SJSA1 (cell line): ENCODE data around the gene ATG5. TPM values are rescaled to one million over a fixed set of nuclear protein-coding genes. Genes with fewer than 3 reads are reported as not detected.
A peak's percentile ranks its signal among the peaks of the same experiment; 100 is the strongest.

Experiments
- DNase-seq, 2 experiments: peaks; one replicate each; pipeline ENCODE4 v3.0.0-alpha.2; 2015 to 2020; ENCODE audit warnings: low spot score in 2 of 2, low read depth in 1 of 2
- H3K27ac ChIP-seq: fragments of 250-450 bp; sonication (Bioruptor Pico); 2 replicates; pipeline ENCODE4 v1.5.1; 2020; ENCODE audit warnings: mild to moderate bottlenecking, moderate library complexity
- H3K27me3 ChIP-seq: fragments of 250-450 bp; sonication (Bioruptor Pico); replicated peaks from 2 replicates; pipeline ENCODE4 v1.5.1; 2020; ENCODE audit warnings: mild to moderate bottlenecking, moderate library complexity
- H3K36me3 ChIP-seq: fragments of 250-450 bp; sonication (Bioruptor Pico); 2 replicates; pipeline ENCODE4 v1.5.1; 2020; ENCODE audit warnings: mild to moderate bottlenecking
- H3K4me1 ChIP-seq: fragments of 250-450 bp; sonication (Bioruptor Pico); replicated peaks from 2 replicates; pipeline ENCODE4 v1.6.1; 2021; ENCODE audit warnings: mild to moderate bottlenecking
- H3K4me3 ChIP-seq: fragments of 250-450 bp; sonication (Bioruptor Pico); 2 replicates; pipeline ENCODE4 v1.5.1; 2020; ENCODE audit warnings: mild to moderate bottlenecking
- H3K9me3 ChIP-seq: fragments of 250-450 bp; sonication (Bioruptor Pico); replicated peaks from 2 replicates; pipeline ENCODE4 v1.5.1; 2020; ENCODE audit warnings: mild to moderate bottlenecking
- total RNA-seq: library from RNA; depleted of rRNA; stranded (reverse); fragments of >200 nt; shearing (Covaris generic); gene quantifications from 2 replicates; pipeline ENCODE4 v1.2.3, GENCODE V29; 2014; rRNA removed

Gene ATG5
- total RNA-seq, 1 experiment from 2014 or later, result 68.7 TPM

- Histone ChIP-seq H3K27me3 (no peaks in the 10 kb centered on the region), H3K36me3 (no peaks in the 10 kb centered on the region), H3K27ac (peak overlapping the region; percentile 64; the same call in 1 of the 2 replicates), H3K4me3 (no peak overlapping the region), H3K9me3 (peaks cover 3% of the 10 kb centered on the region; the same call in 1 of the 2 replicates), H3K4me1 (peaks cover 19% of the 10 kb centered on the region)
- no peak for DNase-seq
Observed at GRCh38 chr6:106135911-106136571, 189.5 kb downstream of the ATG5 start.

GRCh38 chr6:106134906-106135634 lies 190.5 kb downstream of the ATG5 start:
- no peak overlapping the region for H3K4me3 ChIP-seq
- H3K9me3 ChIP-seq, result peaks cover 3% of the 10 kb centered on the region; the same call in 1 of the 2 replicates
- H3K27ac ChIP-seq, result peak overlapping the region; percentile 64
- H3K4me1 ChIP-seq, result peaks cover 23% of the 10 kb centered on the region
- peak; percentile 65 to 80 for DNase-seq
- H3K36me3 ChIP-seq, result no peaks in the 10 kb centered on the region
- no peaks in the 10 kb centered on the region for H3K27me3 ChIP-seq

Other genes starting within 250 kb of the ATG5 start
- gene PRDM1, start 239.4 kb downstream of the ATG5 start, total RNA-seq, result 0.84 and 1.3 TPM in 2 replicates
- gene CRYBG1, start 35.0 kb upstream of the ATG5 start, total RNA-seq, result 6.4 and 10.1 TPM in 2 replicates